K562 (cell line): Measurements from ENCODE around the gene UPK2. TPM values are rescaled to one million over a fixed set of nuclear protein-coding genes. Genes with fewer than 3 reads are reported as not detected.

Source experiments
- ATF1 ChIP-seq, 2 experiments: fragments of 450-650 bp in 1 of 2; IDR thresholded peaks; 2 replicates each; pipeline ENCODE4 v1.6.1; 2016; ENCODE audit warnings: missing compliant biosample characterization in 1 of 2, missing genetic modification characterization in 1 of 2
- CHD1 ChIP-seq: fragments of 200-600 bp; sonication (generic); IDR thresholded peaks from one replicate; pipeline ENCODE4 v1.6.1; 2012; ENCODE audit warnings: mild to moderate bottlenecking, moderate library complexity, low read length, inconsistent platforms
- EP400 ChIP-seq: fragments of 450-650 bp; IDR thresholded peaks from 2 replicates; pipeline ENCODE4 v1.6.1; 2017; ENCODE audit warnings: antibody characterized with exemption, mild to moderate bottlenecking, moderate library complexity
- HEY1 ChIP-seq: fragments of 250-450 bp; sonication (Bioruptor Pico); IDR thresholded peaks from 2 replicates; pipeline ENCODE4 v1.5.0; 2020; ENCODE audit warnings: mild to moderate bottlenecking, moderate library complexity, borderline replicate concordance
- MCM3 ChIP-seq: fragments of 450-650 bp; IDR thresholded peaks from 2 replicates; pipeline ENCODE4 v1.6.1; 2016
- NEUROD1 ChIP-seq: fragments of 150-350 bp; IDR thresholded peaks from 2 replicates; pipeline ENCODE4 v1.6.1; 2014; ENCODE audit warnings: borderline replicate concordance, low read length, low read depth; ENCODE audit not compliant: partially characterized antibody
- PTTG1 ChIP-seq: fragments of 450-650 bp; IDR thresholded peaks from 2 replicates; pipeline ENCODE4 v1.6.1; 2016; ENCODE audit warnings: low read depth, mild to moderate bottlenecking, missing genetic modification characterization, missing compliant biosample characterization
- RBM15 ChIP-seq: fragments of 200-400 bp; formaldehyde crosslinking; IDR thresholded peaks from 2 replicates; pipeline ENCODE4 v1.6.1; 2018; ENCODE audit warnings: mild to moderate bottlenecking, low read length, moderate library complexity; ENCODE audit not compliant: insufficient read depth
- YBX1 ChIP-seq: fragments of 450-650 bp; IDR thresholded peaks from 2 replicates; pipeline ENCODE4 v1.7.1; 2016; ENCODE audit warnings: mild to moderate bottlenecking
- ZFP36 ChIP-seq: fragments of 150-350 bp; IDR thresholded peaks from 2 replicates; pipeline ENCODE4 v1.6.1; 2018; ENCODE audit warnings: low read length, low read depth; ENCODE audit not compliant: partially characterized antibody
- ZNF121 ChIP-seq: sonication (generic); formaldehyde crosslinking; conservative IDR thresholded peaks from 2 replicates; pipeline ENCODE4 v1.8.0; 2022; ENCODE audit warnings: missing genetic modification reagents
- ZNF384 ChIP-seq: IDR thresholded peaks from 2 replicates; pipeline ENCODE4 v1.6.1; 2012; ENCODE audit warnings: low read depth, low read length, improper control_type of control experiment
- polyA plus RNA-seq, 8 experiments: library from polyadenylated mRNA; depleted of rRNA in 4 of 8; stranded (reverse) in 5 of 8; unstranded in 3 of 8; fragments of >200 nt; fragmentation: Nextera tagmentation in 2 of 8; fragmentation: Illumina TruSeq in 1 of 8; extraction: Ambion mirVana in 2 of 8; extraction: Trizol in 1 of 8; gene quantifications; 2 replicates each; pipeline versions ENCODE4 v1.2.1 to v1.2.3, GENCODE V29; 2011 to 2014; ENCODE audit warnings: inconsistent platforms in 1 of 8, missing spikeins in 1 of 8
- total RNA-seq, 7 experiments: library from RNA; depleted of rRNA in 6 of 7; stranded (reverse); fragments of >200 nt in 6 of 7; fragmentation: Illumina TruSeq in 2 of 7; extraction: Trizol in 2 of 7; gene quantifications; 2 replicates each; pipeline versions ENCODE4 v1.2.1 to v1.2.3, GENCODE V29; 2011 to 2021; ENCODE audit warnings: low replicate concordance in 1 of 7
- TF ChIP-seq, protein P1 (sequence below): fragments of 250-450 bp; sonication (Bioruptor Pico); IDR thresholded peaks from 2 replicates; pipeline ENCODE4 v1.5.0; 2022; ENCODE audit warnings: mild to moderate bottlenecking
- TF ChIP-seq, protein P2 (sequence below), 3 experiments: fragments of 200-800 bp in 1 of 3; fragments of 250-450 bp in 1 of 3; fragments of 450-650 bp in 1 of 3; sonication (Bioruptor Pico) in 1 of 3; sonication (Bioruptor generic) in 1 of 3; formaldehyde crosslinking in 1 of 3; IDR thresholded peaks; 2 replicates each; pipeline versions ENCODE4 v1.6.1 to v1.8.0; 2016 to 2022; ENCODE audit warnings: mild to moderate bottlenecking in 2 of 3, missing genetic modification characterization in 2 of 3, missing compliant biosample characterization in 1 of 3, moderate library complexity in 1 of 3
- TF ChIP-seq, protein P3 (sequence below): fragments of 250-450 bp; sonication (Bioruptor Pico); IDR thresholded peaks from 2 replicates; pipeline ENCODE4 v1.5.1; 2021; ENCODE audit warnings: mild to moderate bottlenecking
- TF ChIP-seq, protein P4 (sequence below): fragments of 250-450 bp; sonication (Bioruptor Pico); IDR thresholded peaks from 2 replicates; pipeline ENCODE4 v1.5.0; 2021
- TF ChIP-seq, protein P5 (sequence below): fragments of 250-450 bp; sonication (Bioruptor Pico); IDR thresholded peaks from 2 replicates; pipeline ENCODE4 v1.4.0; 2020; ENCODE audit warnings: borderline replicate concordance

Gene UPK2
- total and polyA plus RNA-seq, 9 of the 15 experiments (the other 6 are each of a cell fraction or from before 2014, with no cell fraction given) = not detected

DNA sequence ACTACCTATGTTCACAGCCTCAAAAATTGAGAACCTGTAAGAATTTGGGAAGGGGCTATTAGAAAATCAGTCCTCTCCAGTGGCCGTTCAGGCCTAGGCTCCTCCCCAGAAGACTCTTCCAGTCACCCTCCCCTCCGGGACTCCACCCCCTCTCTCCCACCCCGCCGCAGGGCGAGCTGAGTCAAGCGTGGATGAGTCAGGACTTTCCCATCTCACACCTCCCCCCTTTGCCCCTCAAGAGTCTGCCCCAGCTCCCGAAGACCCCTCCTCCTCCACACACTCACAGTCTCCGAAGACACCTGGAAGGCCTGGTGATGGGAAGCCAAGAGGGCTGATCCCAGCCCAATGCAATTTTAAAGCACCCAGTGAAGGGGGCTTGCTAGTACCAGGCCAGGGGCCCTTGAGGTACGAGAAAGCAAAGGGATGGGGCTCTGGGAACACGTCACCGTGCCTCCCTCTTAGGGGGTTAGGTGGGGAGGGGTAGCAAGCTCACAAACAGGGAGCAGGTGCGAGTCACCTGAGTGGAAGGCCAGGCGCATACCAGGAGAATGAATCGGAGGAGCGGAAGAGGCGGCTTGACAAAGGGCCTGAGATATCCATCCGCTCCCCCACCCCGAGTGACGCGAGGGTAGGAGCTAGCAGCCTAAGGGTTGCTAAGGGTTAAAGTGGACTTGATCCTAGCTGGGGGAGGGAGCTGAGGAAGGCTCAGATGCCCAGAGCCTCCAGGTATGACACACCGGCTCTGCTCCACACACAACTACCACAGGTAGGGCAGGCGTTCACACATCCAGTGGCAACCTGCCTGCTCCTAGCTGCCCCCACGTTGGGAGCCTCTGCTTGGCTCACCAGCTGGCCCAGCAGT, 44.0 kb upstream of the UPK2 start (continued):
- TF ChIP-seq ZFP36 (no peak), RBM15 (no peak), HEY1 (no peak), PTTG1 (tag) (no peak), EP400 (peak; percentile 68; the same call in 1 of the 2 replicates), ATF1 (CRISPR knock-in tag; IDR thresholded peaks at IDR 0.05) (no peak), ATF1 (tag; IDR thresholded peaks at IDR 0.05) (peak; percentile 82), YBX1 (no peak), NEUROD1 (no peak), ZNF384 (no peak), MCM3 (no peak), ZNF121 (CRISPR knock-in tag) (no peak), CHD1 (peak; percentile 62)
- TF ChIP-seq, protein P1, sequence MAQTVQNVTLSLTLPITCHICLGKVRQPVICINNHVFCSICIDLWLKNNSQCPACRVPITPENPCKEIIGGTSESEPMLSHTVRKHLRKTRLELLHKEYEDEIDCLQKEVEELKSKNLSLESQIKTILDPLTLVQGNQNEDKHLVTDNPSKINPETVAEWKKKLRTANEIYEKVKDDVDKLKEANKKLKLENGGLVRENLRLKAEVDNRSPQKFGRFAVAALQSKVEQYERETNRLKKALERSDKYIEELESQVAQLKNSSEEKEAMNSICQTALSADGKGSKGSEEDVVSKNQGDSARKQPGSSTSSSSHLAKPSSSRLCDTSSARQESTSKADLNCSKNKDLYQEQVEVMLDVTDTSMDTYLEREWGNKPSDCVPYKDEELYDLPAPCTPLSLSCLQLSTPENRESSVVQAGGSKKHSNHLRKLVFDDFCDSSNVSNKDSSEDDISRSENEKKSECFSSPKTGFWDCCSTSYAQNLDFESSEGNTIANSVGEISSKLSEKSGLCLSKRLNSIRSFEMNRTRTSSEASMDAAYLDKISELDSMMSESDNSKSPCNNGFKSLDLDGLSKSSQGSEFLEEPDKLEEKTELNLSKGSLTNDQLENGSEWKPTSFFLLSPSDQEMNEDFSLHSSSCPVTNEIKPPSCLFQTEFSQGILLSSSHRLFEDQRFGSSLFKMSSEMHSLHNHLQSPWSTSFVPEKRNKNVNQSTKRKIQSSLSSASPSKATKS (CRISPR knock-in tag) = no peak
- TF ChIP-seq, protein P2, sequence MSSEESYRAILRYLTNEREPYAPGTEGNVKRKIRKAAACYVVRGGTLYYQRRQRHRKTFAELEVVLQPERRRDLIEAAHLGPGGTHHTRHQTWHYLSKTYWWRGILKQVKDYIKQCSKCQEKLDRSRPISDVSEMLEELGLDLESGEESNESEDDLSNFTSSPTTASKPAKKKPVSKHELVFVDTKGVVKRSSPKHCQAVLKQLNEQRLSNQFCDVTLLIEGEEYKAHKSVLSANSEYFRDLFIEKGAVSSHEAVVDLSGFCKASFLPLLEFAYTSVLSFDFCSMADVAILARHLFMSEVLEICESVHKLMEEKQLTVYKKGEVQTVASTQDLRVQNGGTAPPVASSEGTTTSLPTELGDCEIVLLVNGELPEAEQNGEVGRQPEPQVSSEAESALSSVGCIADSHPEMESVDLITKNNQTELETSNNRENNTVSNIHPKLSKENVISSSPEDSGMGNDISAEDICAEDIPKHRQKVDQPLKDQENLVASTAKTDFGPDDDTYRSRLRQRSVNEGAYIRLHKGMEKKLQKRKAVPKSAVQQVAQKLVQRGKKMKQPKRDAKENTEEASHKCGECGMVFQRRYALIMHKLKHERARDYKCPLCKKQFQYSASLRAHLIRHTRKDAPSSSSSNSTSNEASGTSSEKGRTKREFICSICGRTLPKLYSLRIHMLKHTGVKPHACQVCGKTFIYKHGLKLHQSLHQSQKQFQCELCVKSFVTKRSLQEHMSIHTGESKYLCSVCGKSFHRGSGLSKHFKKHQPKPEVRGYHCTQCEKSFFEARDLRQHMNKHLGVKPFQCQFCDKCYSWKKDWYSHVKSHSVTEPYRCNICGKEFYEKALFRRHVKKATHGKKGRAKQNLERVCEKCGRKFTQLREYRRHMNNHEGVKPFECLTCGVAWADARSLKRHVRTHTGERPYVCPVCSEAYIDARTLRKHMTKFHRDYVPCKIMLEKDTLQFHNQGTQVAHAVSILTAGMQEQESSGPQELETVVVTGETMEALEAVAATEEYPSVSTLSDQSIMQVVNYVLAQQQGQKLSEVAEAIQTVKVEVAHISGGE (CRISPR knock-in tag; IDR thresholded peaks at IDR 0.05) = 0 out of 6 replicates have a peak, but pooled peaks of 1 of the 3 experiments have one; percentile 13
- TF ChIP-seq, protein P3, sequence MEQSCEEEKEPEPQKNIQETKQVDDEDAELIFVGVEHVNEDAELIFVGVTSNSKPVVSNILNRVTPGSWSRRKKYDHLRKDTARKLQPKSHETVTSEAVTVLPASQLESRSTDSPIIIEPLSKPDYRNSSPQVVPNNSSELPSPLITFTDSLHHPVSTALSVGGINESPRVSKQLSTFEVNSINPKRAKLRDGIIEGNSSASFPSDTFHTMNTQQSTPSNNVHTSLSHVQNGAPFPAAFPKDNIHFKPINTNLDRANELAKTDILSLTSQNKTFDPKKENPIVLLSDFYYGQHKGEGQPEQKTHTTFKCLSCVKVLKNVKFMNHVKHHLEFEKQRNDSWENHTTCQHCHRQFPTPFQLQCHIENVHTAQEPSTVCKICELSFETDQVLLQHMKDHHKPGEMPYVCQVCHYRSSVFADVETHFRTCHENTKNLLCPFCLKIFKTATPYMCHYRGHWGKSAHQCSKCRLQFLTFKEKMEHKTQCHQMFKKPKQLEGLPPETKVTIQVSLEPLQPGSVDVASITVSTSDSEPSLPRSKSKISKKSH = no peak
- TF ChIP-seq, protein P4, sequence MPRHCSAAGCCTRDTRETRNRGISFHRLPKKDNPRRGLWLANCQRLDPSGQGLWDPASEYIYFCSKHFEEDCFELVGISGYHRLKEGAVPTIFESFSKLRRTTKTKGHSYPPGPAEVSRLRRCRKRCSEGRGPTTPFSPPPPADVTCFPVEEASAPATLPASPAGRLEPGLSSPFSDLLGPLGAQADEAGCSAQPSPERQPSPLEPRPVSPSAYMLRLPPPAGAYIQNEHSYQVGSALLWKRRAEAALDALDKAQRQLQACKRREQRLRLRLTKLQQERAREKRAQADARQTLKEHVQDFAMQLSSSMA (CRISPR knock-in tag) = no peak
- TF ChIP-seq, protein P5, sequence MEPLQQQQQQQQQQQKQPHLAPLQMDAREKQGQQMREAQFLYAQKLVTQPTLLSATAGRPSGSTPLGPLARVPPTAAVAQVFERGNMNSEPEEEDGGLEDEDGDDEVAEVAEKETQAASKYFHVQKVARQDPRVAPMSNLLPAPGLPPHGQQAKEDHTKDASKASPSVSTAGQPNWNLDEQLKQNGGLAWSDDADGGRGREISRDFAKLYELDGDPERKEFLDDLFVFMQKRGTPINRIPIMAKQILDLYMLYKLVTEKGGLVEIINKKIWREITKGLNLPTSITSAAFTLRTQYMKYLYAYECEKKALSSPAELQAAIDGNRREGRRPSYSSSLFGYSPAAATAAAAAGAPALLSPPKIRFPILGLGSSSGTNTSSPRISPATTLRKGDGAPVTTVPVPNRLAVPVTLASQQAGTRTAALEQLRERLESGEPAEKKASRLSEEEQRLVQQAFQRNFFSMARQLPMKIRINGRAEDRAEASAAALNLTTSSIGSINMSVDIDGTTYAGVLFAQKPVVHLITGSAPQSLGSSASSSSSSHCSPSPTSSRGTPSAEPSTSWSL = peak; percentile 46; the same call in 1 of the 2 replicates
